A549 (cell line): ENCODE data around the gene HS3ST4. TPM values are rescaled to one million over a fixed set of nuclear protein-coding genes. Genes with fewer than 3 reads are reported as not detected.

ENCODE experiments used
- ATAC-seq, 2 experiments: fragments of 200-7000 bp in 1 of 2; fragments of >200 bp in 1 of 2; cut with Nextera tagmentation in 1 of 2; cut with Tn5 transposase in 1 of 2; 3 replicates each; pipeline versions ENCODE4 v1.8.0 to v1.9.1; 2018 to 2020; ENCODE audit warnings: mild to moderate bottlenecking in 1 of 2, moderate library complexity in 1 of 2
- CTCF ChIA-PET: fragments of 300-600 bp; sonication (Branson Sonifier 250); formaldehyde crosslinking; extraction: SDS; loops from one replicate; lab custom pipeline; 2021; ENCODE audit warnings: antibody characterized with exemption, inconsistent platforms; lab: Yijun Ruan, JAX
- POLR2A ChIA-PET: fragments of 350-600 bp; formaldehyde crosslinking; extraction: SDS; loops from one replicate; lab custom pipeline; 2021; ENCODE audit warnings: antibody characterized with exemption, inconsistent platforms; lab: Yijun Ruan, JAX
- DNase-seq, 2 experiments: peaks; one replicate each; pipeline versions ENCODE4 v3.0.0 to v3.0.0-alpha.2; 2011 to 2016; ENCODE audit warnings: low read depth in 1 of 2, low spot score in 1 of 2
- FAIRE-seq: peaks from 2 replicates; lab custom pipeline; 2011; peaks lifted over from hg19 to GRCh38; lab: Jason Lieb, UNC
- H3K27ac ChIP-seq, 2 experiments: fragments of >200 bp; sonication (Bioruptor Twin); formaldehyde crosslinking; 3 replicates each; pipeline ENCODE4 v1.5.1; 2016 to 2017
- H3K4me1 ChIP-seq: fragments of >200 bp; sonication (Bioruptor Twin); formaldehyde crosslinking; 3 replicates; pipeline ENCODE4 v1.6.1; 2016
- H3K4me2 ChIP-seq: fragments of >200 bp; sonication (Bioruptor Twin); formaldehyde crosslinking; 3 replicates; pipeline ENCODE4 v1.6.1; 2016
- H3K4me3 ChIP-seq: fragments of >200 bp; sonication (Bioruptor Twin); formaldehyde crosslinking; 3 replicates; pipeline ENCODE4 v1.5.1; 2016
- H3K9me3 ChIP-seq: fragments of >200 bp; sonication (Bioruptor Twin); formaldehyde crosslinking; 3 replicates; pipeline ENCODE4 v1.6.1; 2016
- BCL3 ChIP-seq: fragments of >200 bp; sonication (Bioruptor Twin); formaldehyde crosslinking; IDR thresholded peaks from 3 replicates; pipeline ENCODE4 v1.6.1; 2016
- CBX2 ChIP-seq: fragments of 200-600 bp; sonication (generic); IDR thresholded peaks from 2 replicates; pipeline ENCODE4 v1.6.1; 2016; ENCODE audit warnings: low read depth, mild to moderate bottlenecking, borderline replicate concordance
- CEBPB ChIP-seq, 2 experiments: fragments of >200 bp in 1 of 2; sonication (Bioruptor Twin) in 1 of 2; formaldehyde crosslinking in 1 of 2; IDR thresholded peaks; 2 replicates each; pipeline ENCODE4 v1.6.1; 2012 to 2016
- CHD2 ChIP-seq: fragments of 150-350 bp; IDR thresholded peaks from 2 replicates; pipeline ENCODE4 v1.6.1; 2014; ENCODE audit warnings: low read length; ENCODE audit not compliant: partially characterized antibody
- CHD4 ChIP-seq: fragments of 200-600 bp; sonication (generic); IDR thresholded peaks from 2 replicates; pipeline ENCODE4 v1.6.1; 2016; ENCODE audit warnings: antibody characterized with exemption, mild to moderate bottlenecking, borderline replicate concordance
- E2F6 ChIP-seq: IDR thresholded peaks from 2 replicates; pipeline ENCODE4 v1.6.1; 2012; ENCODE audit warnings: low read depth, borderline replicate concordance
- GATA3 ChIP-seq: IDR thresholded peaks from 2 replicates; pipeline ENCODE4 v1.6.1; 2012; ENCODE audit warnings: borderline replicate concordance
- HES2 ChIP-seq: fragments of >200 bp; sonication (Bioruptor Twin); formaldehyde crosslinking; IDR thresholded peaks from 2 replicates; pipeline ENCODE4 v1.6.1; 2016
- HEYL ChIP-seq: fragments of 250-450 bp; sonication (Bioruptor Pico); IDR thresholded peaks from 2 replicates; pipeline ENCODE4 v1.8.0; 2021; ENCODE audit warnings: mild to moderate bottlenecking, moderate library complexity
- HOXA7 ChIP-seq: fragments of 250-450 bp; sonication (Bioruptor Pico); IDR thresholded peaks from 2 replicates; pipeline ENCODE4 v1.5.0; 2020; ENCODE audit warnings: mild to moderate bottlenecking, moderate library complexity
- HOXB13 ChIP-seq: fragments of 250-450 bp; sonication (Bioruptor Pico); IDR thresholded peaks from 2 replicates; pipeline ENCODE4 v1.5.0; 2020; ENCODE audit warnings: low read depth, mild to moderate bottlenecking, moderate library complexity
- JUN ChIP-seq, 2 experiments: fragments of >200 bp; sonication (Bioruptor Twin); formaldehyde crosslinking; IDR thresholded peaks; 2 replicates in 1 of 2; 3 replicates in 1 of 2; pipeline ENCODE4 v1.6.1; 2016 to 2017
- MAZ ChIP-seq: fragments of 150-350 bp; IDR thresholded peaks from 2 replicates; pipeline ENCODE4 v1.6.1; 2014; ENCODE audit warnings: antibody characterized with exemption, low read depth, low read length, borderline replicate concordance
- MYC ChIP-seq: IDR thresholded peaks from 2 replicates; pipeline ENCODE4 v1.6.1; 2012; ENCODE audit warnings: mild to moderate bottlenecking, inconsistent platforms, low read length, improper control_type of control experiment, borderline replicate concordance
- NPAS2 ChIP-seq: fragments of 250-450 bp; sonication (Bioruptor Pico); IDR thresholded peaks from 2 replicates; pipeline ENCODE4 v1.8.0; 2022; ENCODE audit warnings: mild to moderate bottlenecking, moderate library complexity, borderline replicate concordance
- POLR2A ChIP-seq: IDR thresholded peaks from 2 replicates; pipeline ENCODE4 v1.6.1; 2012; ENCODE audit warnings: mild to moderate bottlenecking, low read length
- RAD21 ChIP-seq, 2 experiments: fragments of >200 bp in 1 of 2; sonication (Bioruptor Twin) in 1 of 2; formaldehyde crosslinking in 1 of 2; IDR thresholded peaks in 1 of 2; conservative IDR thresholded peaks in 1 of 2; 2 replicates in 1 of 2; 3 replicates in 1 of 2; pipeline ENCODE4 v1.6.1; 2012 to 2018; ENCODE audit warnings: inconsistent platforms in 1 of 2
- RARB ChIP-seq: fragments of 250-450 bp; sonication (Bioruptor Pico); IDR thresholded peaks from 2 replicates; pipeline ENCODE4 v1.8.0; 2021; ENCODE audit warnings: mild to moderate bottlenecking, moderate library complexity
- REST ChIP-seq: fragments of 200-600 bp; sonication (generic); IDR thresholded peaks from 2 replicates; pipeline ENCODE4 v1.6.1; 2016; ENCODE audit warnings: antibody characterized with exemption, mild to moderate bottlenecking, moderate library complexity
- USF2 ChIP-seq: fragments of 450-650 bp; IDR thresholded peaks from 2 replicates; pipeline ENCODE4 v1.6.1; 2014; ENCODE audit warnings: antibody characterized with exemption
- WGBS: methylation state at CpG from one replicate; pipeline ENCODE4 v1.1.6; 2017; ENCODE audit errors: missing lambda C conversion rate; 5-methylcytosine and 5-hydroxymethylcytosine counted together
- polyA plus RNA-seq, 4 experiments: library from polyadenylated mRNA; depleted of rRNA in 3 of 4; stranded (reverse); fragments of >200 nt; fragmentation: RNase III in 1 of 4; extraction: RNeasy Plus Mini Kit Qiagen cat#74134 plus additional on column Dnase treatment in 1 of 4; gene quantifications; 2 replicates in 3 of 4; 3 replicates in 1 of 4; pipeline ENCODE4 v1.2.3, GENCODE V29; 2011 to 2017
- TF ChIP-seq, protein P1 (sequence below): IDR thresholded peaks from 2 replicates; pipeline ENCODE4 v1.6.1; 2012

The HS3ST4 gene
- polyA plus RNA-seq, 2 of the 4 experiments (the other 2 are of a cell fraction) = not detected

DNA sequence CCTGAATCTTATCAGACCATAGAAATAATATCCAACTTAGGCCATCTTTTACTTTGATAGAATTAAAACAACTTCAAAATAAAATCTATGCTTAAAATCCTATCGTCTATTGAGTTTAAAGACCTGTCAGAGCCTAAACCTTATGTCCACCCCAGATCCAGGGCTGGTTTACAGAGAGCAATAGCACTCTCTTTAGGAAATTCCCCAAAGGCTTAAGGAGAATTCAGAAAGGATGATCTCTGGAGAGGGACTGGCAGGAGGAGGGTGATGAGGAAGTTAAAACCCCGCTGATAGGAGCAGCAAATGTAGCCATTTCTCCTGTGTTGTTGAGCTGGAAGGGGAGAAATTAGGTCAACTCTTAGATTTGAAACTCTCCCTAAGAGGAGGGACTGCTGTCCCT lies 175.3 kb downstream of the HS3ST4 start:
- DNase-seq (no peak), FAIRE-seq (no peak), ATAC-seq (no peak)
- Histone ChIP-seq H3K4me2 (no peak overlapping the region), H3K9me3 (no peaks in the 10 kb centered on the region), H3K4me3 (no peak overlapping the region), H3K27ac (no peak overlapping the region), H3K4me1 (no peaks in the 10 kb centered on the region)
- CTCF ChIA-PET = no interaction called here
- 31% methylated on average over 2 of the region's 2 CpGs for WGBS
- TF ChIP-seq USF2 (no peak), HES2 (no peak), REST (no peak), NPAS2 (CRISPR knock-in tag) (no peak), GATA3 (no peak), HOXA7 (no peak), CBX2 (no peak), JUN (IDR thresholded peaks at IDR 0.05) (no peak)
- TF ChIP-seq, protein P1, sequence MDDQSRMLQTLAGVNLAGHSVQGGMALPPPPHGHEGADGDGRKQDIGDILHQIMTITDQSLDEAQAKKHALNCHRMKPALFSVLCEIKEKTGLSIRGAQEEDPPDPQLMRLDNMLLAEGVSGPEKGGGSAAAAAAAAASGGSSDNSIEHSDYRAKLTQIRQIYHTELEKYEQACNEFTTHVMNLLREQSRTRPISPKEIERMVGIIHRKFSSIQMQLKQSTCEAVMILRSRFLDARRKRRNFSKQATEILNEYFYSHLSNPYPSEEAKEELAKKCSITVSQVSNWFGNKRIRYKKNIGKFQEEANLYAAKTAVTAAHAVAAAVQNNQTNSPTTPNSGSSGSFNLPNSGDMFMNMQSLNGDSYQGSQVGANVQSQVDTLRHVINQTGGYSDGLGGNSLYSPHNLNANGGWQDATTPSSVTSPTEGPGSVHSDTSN = no peak
- POLR2A ChIA-PET = no interaction called here

DNA sequence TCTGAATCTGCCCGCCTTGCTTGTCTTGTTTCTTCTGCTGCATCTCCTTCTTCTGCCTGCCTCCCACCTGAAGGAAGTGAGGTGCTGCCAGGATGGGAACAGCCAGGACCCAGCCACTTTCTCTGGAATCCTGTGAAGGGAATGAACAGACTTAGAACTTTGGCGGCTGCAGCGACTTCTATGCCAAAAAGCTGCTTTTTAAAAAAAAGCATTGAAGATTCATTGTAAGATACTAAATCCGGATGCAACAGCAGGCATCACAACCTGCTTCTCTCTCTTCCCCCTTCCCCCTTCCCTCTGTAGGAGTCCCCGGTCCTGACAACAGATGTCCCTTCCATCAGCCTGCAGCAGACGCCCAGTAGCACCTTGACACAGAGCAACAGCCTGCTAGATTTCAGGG lies 176.3 kb downstream of the HS3ST4 start:
- FAIRE-seq = no peak
- CTCF ChIA-PET = no interaction called here
- no peak overlapping the region for H3K4me3 ChIP-seq
- no peak for DNase-seq
- TF ChIP-seq HOXB13 (no peak), RARB (CRISPR knock-in tag) (no peak), CEBPB (IDR thresholded peaks at IDR 0.05) (no peak), MAZ (no peak), BCL3 (no peak), CHD2 (no peak)
- no peaks in the 10 kb centered on the region for H3K4me1 ChIP-seq
- 27% methylated on average over 6 of the region's 6 CpGs for WGBS
- no peak overlapping the region for H3K27ac ChIP-seq
- POLR2A ChIA-PET = no interaction called here
- H3K4me2 ChIP-seq = no peak overlapping the region
- no peaks in the 10 kb centered on the region for H3K9me3 ChIP-seq
- no peak for ATAC-seq

DNA sequence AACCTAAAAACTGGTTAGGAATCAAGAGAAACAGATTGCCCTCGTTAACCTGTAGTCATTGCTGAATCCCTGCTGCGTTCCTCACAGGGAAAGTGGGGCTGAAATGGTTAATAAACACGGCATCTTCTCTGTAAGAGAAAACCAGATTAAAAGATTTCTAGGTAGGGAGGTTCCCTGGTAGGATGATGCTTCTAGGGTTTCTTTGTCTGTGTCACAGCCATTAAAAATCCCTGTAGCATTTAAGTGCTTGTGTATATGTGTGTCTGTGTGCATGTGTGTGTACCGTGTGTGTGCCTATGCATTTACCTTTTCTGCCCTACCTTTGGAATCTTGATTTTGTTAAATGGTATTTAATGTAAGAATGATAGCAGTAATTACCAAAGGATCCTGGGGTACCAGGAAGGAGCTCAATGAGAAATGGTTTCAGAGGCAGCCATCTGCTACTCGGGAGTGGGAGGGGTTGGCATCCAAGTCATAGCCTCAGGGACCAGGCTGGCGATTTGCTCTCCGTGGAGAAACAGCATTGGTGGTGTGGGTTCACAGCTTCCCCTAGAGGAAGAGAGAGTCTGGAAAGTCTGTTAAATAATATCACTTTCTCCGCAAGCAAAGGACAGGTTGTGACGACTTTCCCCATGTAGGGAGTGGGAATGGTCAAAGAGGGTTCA lies 177.1 kb downstream of the HS3ST4 start:
- DNase-seq (no peak), ATAC-seq (no peak), FAIRE-seq (no peak)
- no peak for TF ChIP-seq RAD21 (conservative IDR thresholded peaks at IDR 0.05 in 1 of 2, IDR thresholded peaks at IDR 0.05 in 1 of 2)
- no peak for TF ChIP-seq CHD4
- no peak for TF ChIP-seq HEYL
- TF ChIP-seq RARB (CRISPR knock-in tag) = no peak
- no peak for TF ChIP-seq MYC
- TF ChIP-seq E2F6 = no peak
- TF ChIP-seq POLR2A = no peak
- no peaks in the 10 kb centered on the region for H3K9me3 ChIP-seq
- ChIA-PET POLR2A (no interaction called here), CTCF (no interaction called here)
- H3K4me3 ChIP-seq = no peak overlapping the region
- no peaks in the 10 kb centered on the region for H3K4me1 ChIP-seq
- WGBS = 4% methylated on average over 9 of the region's 9 CpGs
- no peak overlapping the region for H3K4me2 ChIP-seq
- no peak overlapping the region for H3K27ac ChIP-seq
